ENCODE data around the gene FOXA2. TPM values are rescaled to one million over a fixed set of nuclear protein-coding genes. Genes with fewer than 3 reads are reported as not detected.

FOXA2 gene
- polyA plus RNA-seq, 3 donors: not detected

DNA sequence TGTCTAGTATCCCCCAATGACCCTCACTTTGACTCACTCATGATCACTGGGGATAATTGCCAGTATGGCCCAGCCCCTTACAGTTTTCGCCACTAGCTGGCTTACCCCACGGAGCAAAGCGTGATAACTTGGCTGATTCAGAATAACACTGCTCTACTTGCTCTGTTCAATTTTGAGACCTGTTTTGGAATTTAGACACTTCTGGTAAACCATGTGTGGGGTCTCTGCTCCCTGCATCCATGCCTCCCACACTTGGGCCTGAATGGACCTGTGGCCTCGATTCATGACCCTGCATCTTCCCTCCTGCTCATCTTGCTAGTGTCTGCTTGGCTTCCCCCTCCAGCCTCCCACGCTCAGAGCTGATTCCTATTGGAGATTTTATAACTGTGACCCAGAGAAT lies 48.9 kb downstream of the FOXA2 start:
- DNase-seq: no peak
- Histone ChIP-seq H3K27ac (ENCODE audit: low read depth in 1 of 2, low read length in 2 of 2) (no peak overlapping the region), H4K20me1 (ENCODE audit: insufficient read depth, low read length) (no peaks in the 10 kb centered on the region), H3K27me3 (ENCODE audit: control insufficient read depth in 2 of 2, insufficient read depth in 2 of 2, low read length in 2 of 2) (no peaks in the 10 kb centered on the region), H3K4me3 (replicated peaks in 1 of 3; ENCODE audit: low read depth in 2 of 3, low read length in 3 of 3) (no peak overlapping the region), H3K4me2 (replicated peaks; ENCODE audit: extremely low read depth, low read length, poor library complexity, severe bottlenecking) (no peak overlapping the region), H3K79me2 (ENCODE audit: insufficient read depth, low read length) (no peaks in the 10 kb centered on the region), H3K4me1 (ENCODE audit: control insufficient read depth in 1 of 2, insufficient read depth in 2 of 2, low read length in 2 of 2) (no peaks in the 10 kb centered on the region), H3K9me3 (replicated peaks in 1 of 2; ENCODE audit: control insufficient read depth in 1 of 2, insufficient read depth in 1 of 2, low read length in 2 of 2) (no peaks in the 10 kb centered on the region), H3K36me3 (replicated peaks in 1 of 2; ENCODE audit: control insufficient read depth in 1 of 2, insufficient read depth in 2 of 2, low read length in 2 of 2) (no peaks in the 10 kb centered on the region), H3K9ac (ENCODE audit: insufficient read depth, low read length, poor library complexity, severe bottlenecking) (no peak overlapping the region), H2AFZ (ENCODE audit: insufficient read depth, low read depth, low read length, poor library complexity, severe bottlenecking) (no peak overlapping the region)
- TF ChIP-seq, protein P1, sequence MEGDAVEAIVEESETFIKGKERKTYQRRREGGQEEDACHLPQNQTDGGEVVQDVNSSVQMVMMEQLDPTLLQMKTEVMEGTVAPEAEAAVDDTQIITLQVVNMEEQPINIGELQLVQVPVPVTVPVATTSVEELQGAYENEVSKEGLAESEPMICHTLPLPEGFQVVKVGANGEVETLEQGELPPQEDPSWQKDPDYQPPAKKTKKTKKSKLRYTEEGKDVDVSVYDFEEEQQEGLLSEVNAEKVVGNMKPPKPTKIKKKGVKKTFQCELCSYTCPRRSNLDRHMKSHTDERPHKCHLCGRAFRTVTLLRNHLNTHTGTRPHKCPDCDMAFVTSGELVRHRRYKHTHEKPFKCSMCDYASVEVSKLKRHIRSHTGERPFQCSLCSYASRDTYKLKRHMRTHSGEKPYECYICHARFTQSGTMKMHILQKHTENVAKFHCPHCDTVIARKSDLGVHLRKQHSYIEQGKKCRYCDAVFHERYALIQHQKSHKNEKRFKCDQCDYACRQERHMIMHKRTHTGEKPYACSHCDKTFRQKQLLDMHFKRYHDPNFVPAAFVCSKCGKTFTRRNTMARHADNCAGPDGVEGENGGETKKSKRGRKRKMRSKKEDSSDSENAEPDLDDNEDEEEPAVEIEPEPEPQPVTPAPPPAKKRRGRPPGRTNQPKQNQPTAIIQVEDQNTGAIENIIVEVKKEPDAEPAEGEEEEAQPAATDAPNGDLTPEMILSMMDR (IDR thresholded peaks at IDR 0.05): no peak
- no peak overlapping the region for H3K27ac Mint-ChIP-seq
- no peaks in the 10 kb centered on the region for H3K4me1 Mint-ChIP-seq
- intact Hi-C loops (cut with micrococcal nuclease): no loop called here
- H3K27me3 Mint-ChIP-seq (ENCODE audit: low read depth in 3 of 3): peaks cover 8 to 11% (median 11%) of the 10 kb centered on the region in 3 donors
- H3K4me3 Mint-ChIP-seq: no peak overlapping the region
- H3K36me3 Mint-ChIP-seq: no peaks in the 10 kb centered on the region
- 77% methylated on average over 3 of the region's 5 CpGs for WGBS (ENCODE audit: insufficient coverage)
- peaks cover 0 to 8% (median 4%) of the 10 kb centered on the region in 7 donors for H3K9me3 Mint-ChIP-seq

DNA sequence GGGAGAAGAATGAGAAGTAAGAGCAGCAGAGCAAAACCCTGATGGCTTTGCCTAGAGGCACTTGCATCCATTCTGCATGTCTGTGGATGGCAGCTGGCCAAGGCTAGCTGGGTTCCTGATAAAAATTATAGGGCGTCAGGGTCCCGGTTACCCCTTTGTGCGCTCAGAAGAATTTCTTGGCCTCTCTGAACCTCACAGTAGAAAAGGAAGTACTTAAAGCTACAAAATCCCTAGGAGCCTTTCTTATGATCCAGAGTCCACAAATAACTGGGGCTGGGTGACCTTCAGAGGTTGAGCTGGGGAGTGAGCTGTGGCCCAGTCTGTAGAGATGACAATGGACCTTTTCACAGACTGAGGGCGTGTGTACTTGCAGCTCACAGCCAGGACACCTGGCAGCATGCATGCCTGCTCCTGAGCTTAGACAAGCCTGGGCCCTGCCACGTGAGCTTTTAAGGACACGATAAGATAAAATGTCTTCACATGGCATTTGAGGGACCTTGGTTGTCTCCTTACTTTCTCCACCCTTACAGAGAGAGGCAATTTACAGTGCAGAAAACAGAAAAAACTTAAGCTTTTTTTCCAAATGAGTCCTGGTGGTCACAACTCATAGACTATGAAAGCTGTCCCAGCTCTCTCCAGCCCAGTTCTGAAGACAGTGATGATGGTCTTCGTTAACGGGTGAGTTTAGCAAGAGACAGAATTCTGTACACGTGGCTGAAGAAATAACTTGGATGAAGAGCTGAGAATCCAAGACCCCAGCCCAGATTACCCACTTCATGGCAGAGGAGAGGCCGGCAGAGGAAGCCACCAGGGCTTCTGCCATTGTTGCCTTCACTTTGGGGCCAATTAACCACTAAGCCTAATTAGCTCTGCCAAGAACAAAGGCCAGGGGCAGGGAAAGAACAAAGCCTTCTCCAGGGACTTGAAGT lies 50.3 kb downstream of the FOXA2 start:
- H3K4me3 Mint-ChIP-seq: no peak overlapping the region
- H3K9me3 ChIP-seq (replicated peaks in 1 of 2; ENCODE audit: control insufficient read depth in 1 of 2, insufficient read depth in 1 of 2, low read length in 2 of 2): no peaks in the 10 kb centered on the region
- TF ChIP-seq, protein P1 (IDR thresholded peaks at IDR 0.05): no peak
- 94% methylated on average over 7 of the region's 10 CpGs for whole genome bisulfite sequencing (ENCODE audit: insufficient coverage)
- peaks cover 0 to 6% (median 4%) of the 10 kb centered on the region in 7 donors for H3K9me3 Mint-ChIP-seq
- no peaks in the 10 kb centered on the region for H3K4me1 Mint-ChIP-seq
- no peak overlapping the region for H3K4me3 ChIP-seq (replicated peaks in 1 of 3; ENCODE audit: low read depth in 2 of 3, low read length in 3 of 3)
- H3K79me2 ChIP-seq (ENCODE audit: insufficient read depth, low read length): no peaks in the 10 kb centered on the region
- no peak overlapping the region for H3K27ac Mint-ChIP-seq
- peaks cover 9 to 10% (median 9%) of the 10 kb centered on the region in 3 donors for H3K27me3 Mint-ChIP-seq (ENCODE audit: low read depth in 3 of 3)
- intact Hi-C loops (cut with micrococcal nuclease): no loop called here
- H3K4me2 ChIP-seq (replicated peaks; ENCODE audit: extremely low read depth, low read length, poor library complexity, severe bottlenecking): no peak overlapping the region
- no peaks in the 10 kb centered on the region for H3K36me3 Mint-ChIP-seq
- no peak overlapping the region for H2AFZ ChIP-seq (ENCODE audit: insufficient read depth, low read depth, low read length, poor library complexity, severe bottlenecking)
- no peaks in the 10 kb centered on the region for H4K20me1 ChIP-seq (ENCODE audit: insufficient read depth, low read length)
- no peak for DNase-seq
- no peak overlapping the region for H3K9ac ChIP-seq (ENCODE audit: insufficient read depth, low read length, poor library complexity, severe bottlenecking)
- H3K27me3 ChIP-seq (ENCODE audit: control insufficient read depth in 2 of 2, insufficient read depth in 2 of 2, low read length in 2 of 2): no peaks in the 10 kb centered on the region
- H3K4me1 ChIP-seq (ENCODE audit: control insufficient read depth in 1 of 2, insufficient read depth in 2 of 2, low read length in 2 of 2): no peaks in the 10 kb centered on the region
- H3K27ac ChIP-seq (ENCODE audit: low read depth in 1 of 2, low read length in 2 of 2): no peak overlapping the region
- no peaks in the 10 kb centered on the region for H3K36me3 ChIP-seq (replicated peaks in 1 of 2; ENCODE audit: control insufficient read depth in 1 of 2, insufficient read depth in 2 of 2, low read length in 2 of 2)

Data from CD14-positive monocyte (primary cell).